Measurements from ENCODE around the gene WDR36.

The WDR36 gene

DNA sequence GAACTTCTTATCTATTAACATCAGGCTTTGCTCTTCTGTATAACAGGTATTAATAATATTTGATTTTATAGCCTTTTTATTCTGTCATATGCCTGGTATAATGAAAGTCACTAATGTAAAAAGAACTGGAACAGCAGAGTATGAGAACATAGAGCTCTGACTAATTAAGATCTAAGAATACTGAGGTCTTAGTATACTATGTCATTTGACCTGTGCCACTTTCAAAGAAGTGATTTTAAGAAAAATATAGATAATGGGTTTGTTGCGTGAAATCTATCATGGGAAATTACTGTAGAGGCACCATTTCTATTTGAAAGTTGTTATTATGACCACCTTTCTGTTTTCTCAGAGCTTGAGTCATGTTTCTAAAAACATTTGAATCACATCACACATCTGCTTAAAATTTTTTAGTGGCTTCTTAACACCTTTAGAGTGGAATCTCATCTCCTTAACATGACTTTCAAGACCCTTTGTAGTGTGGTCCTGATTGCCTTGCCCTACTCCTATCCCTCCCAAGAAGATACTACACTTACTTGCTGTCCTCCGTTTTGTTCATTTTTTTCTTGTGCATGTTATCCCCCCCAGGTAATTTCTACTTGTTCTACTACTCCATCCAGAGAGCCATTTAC lies 14.3 kb downstream of the WDR36 start:
- no peak for DNase-seq

DNA sequence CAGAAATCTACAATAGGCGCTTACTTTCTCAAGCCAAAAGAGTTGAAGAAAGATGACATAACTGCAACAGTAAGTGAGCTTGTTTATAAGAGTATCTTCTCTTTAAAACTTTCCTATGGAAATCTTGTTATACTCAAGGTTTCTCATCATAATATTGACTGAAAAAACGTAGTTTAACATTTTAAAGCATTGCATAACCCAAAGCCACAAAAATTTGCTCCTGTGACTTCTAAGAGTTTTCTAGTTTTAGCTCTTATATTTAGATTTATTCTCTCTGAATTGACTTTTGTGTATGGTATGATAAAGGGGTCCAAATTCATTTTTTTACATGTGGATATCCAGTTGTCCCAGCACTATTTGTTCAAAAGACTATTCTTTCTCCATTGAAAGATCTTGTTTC lies 15.2 kb downstream of the WDR36 start:
- DNase-seq: no peak

DNA sequence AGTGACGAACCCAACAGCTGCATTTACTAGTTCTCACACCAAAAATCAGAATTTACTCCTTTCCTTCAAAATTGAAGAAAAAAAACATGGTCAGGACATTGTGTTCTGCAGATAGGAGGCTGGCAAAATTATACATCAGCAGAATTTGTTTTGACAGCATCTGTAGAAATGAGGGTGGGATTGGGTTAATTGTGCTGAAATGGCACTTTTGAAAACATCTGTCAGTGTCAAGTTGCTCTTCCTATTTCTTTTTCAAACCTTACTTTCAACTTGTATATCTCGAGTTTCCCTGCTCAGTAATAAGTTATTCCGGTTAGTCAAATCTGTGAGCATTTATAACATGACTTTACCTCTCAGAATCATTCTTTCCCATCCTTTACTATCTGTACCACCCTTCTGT lies 19.8 kb downstream of the WDR36 start:
- no peak for DNase-seq

DNA sequence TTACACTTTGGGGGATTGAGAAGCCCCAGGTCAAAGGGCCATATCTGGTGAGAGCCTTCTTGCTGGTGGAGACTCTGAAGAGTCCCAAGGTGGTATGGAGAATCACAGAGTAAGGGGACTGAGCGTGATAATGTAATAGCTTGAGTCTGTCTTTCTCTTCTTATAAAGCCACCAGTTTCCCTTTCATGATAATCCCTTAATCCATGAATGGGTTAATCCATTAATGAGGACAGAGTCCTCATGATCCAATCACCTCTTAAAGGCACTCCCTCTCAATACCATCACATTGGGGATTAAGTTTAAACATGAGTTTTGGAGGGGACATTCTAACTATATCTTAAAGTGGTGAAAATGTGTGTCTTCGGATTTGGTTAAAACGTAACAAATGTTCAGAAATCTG lies 21.5 kb downstream of the WDR36 start:
- DNase-seq: no peak

DNA sequence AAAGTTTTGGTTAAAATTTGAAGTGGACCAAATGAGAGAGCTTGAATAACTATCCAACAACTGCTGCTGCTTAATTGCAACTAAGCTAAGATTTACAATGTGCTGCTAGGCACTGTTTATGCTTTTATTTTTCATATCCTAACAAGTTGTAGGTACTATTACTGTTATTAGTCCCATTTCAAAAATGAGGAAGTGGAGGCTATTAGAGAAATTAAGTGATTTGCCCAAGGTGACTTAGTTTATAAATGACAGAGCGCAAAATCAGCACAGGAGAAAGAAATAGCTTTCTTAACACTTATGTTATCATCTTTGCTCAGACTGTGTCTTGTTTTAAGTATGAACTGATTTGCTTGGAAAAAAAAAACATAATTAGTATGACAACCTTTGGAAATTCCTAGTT lies 23.1 kb downstream of the WDR36 start:
- no peak for DNase-seq

DNA sequence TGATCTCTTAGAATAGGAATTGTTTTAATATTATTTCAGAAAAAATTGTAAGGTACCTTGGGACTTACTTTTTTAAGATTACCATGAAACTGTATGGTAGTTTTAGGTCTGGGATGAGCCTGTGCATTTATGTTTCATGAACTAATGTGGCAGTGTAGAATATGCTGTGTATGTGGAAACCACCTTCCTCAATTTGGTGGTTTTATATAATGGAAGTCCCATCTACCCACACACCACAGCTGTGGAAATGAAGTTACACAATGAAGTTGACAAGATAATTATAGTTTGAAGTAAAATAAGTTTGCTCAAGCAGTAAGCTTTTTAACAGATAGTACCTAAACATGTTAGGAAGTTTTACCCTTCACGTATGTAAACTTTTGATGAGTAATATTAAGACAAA lies 24.4 kb downstream of the WDR36 start:
- no peak for DNase-seq

DNA sequence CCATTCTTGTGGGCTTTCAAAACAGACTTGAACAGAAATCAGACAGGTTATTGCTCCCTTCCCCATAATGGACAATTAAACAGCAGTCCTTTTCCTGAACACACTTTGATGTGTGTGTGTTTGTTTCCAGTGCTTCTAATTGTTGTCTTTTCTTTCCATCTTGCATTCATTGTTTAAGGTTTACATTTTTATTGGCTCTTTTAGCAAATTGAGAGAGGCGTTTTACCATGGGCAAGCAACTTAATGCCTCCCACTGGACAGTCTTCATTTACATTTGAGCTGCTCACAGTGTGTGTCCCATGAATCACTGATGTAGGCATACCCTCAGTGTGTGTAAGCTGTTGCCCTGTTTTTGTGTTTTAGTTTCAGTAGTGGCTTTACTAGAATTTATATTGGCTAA lies 25.0 kb downstream of the WDR36 start:
- no peak for DNase-seq

DNA sequence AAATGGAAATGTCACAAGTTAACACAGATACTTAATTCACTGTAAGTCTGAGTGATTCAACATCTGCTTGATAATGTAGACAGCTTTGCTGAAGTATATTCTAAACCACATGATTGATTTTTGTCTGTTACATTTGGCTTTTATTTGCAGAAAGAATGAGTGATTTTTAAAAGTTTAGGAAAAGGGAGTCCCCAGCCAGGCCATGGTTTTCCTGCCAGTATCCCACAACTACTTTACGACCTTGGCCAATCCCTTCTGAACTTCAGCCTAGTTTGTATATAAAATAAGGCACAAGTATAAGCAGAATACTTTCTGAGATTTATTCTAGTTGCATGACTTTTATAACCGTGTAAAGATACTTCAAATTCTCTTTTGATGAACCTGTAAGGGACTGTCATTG lies 27.1 kb downstream of the WDR36 start:
- DNase-seq: no peak

DNA sequence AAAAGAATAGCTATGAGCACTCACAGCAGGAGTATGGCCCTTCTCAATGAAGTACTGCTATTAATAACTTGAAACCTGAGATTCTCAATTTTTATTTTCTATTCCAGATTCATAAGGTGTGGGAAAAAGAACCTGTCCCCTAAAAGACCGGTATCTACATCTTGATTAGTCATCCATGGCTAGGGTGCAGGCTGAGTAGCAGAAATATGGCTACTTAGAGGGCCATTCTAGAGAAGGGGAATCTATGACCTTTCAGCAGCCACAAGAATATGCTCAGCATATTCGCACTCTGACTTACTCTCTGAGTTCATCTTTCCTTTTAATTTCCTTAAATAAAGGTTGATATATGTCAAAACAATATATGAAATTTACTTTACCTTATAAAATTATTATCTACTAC lies 27.7 kb downstream of the WDR36 start:
- no peak for DNase-seq

DNA sequence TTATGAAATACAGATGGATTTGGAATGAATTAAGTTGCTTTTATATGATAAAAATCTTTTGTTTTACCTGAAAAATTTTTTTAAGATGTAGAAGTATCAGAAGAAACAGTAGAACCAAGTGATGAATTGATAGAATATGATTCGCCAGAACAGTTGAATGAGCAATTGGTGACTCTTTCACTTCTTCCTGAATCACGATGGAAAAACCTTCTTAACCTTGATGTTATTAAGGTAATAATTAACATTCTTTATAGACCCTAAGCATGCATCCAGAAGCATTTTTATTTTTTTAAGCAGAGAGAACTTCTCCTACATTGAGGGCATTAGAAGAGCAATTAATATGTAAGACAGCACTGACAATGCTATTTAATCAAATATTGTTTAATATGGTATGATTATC lies 28.8 kb downstream of the WDR36 start:
- DNase-seq: no peak

DNA sequence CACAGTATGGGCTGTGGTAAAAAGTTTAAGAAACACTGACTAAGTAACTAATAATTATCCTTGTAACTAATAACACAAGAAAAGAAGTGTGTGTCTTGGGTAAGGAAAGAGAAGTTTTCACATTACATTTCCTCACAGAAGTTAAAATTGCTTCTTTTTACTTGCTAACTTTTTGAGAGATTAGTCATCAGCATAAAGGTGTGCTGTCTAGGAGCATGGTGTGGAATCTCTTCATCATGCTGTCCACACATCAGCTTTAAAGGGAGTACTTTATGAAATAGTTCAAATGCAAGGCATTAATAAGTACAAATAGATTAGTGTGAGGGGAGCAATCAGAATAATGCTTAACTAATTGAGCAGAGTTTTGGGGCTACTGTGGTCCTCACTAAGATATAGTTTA lies 29.8 kb downstream of the WDR36 start:
- DNase-seq: no peak

DNA sequence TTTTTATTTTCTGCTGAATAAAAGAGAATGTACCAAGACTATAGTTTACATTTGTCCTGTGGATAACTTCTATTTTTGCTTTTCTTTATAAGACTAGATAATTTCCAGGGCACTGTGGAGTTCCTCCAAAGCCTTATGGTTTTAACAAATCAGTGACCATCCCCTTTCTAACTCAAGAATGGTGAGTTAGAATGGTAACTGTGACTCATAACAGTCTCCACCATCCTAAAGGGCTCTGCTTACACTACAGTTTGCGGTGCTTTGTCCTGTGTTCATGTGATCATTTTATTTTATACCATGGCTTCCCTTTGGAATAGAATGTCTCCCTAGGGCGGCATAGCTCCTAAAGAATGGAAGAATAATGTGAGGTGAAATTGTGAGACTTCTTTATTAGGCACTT lies 30.2 kb downstream of the WDR36 start:
- no peak for DNase-seq

DNA sequence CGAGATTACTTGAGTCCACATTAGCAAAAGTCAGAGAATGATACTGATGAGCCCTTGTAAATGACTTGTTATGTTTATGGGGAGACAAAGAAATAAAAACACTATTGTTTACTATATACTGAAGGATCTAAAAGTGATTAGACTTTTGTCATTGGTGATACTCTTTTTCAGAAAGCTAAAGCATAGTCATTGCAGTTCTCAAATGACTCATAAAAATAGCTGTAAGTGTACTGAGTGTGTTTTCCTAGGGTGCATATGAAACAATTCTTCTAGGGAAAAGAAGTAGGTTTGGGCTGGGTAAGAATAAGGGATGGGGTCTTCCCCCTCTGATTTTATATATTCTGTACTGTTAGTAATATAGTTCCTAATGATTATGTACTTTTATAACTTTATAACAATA lies 32.6 kb downstream of the WDR36 start:
- DNase-seq: no peak

DNA sequence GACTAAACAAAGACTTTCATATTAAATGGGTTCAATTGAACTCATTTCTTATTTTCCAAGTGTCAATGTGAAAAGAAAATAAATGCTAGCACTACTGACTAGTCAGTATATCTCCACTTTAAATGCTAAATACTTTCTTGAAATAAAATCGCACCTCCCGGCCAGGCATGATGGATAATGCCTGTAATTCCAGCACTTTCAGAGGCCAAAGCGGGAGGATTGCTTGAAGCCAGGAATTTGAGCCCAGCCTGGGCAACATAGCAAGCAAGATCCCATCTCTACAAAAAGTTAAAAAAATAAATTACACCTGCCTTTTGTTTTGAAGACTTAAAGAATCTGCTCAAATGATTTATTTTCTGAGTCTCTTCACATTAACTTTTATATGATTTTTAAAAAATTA lies 34.7 kb downstream of the WDR36 start:
- DNase-seq: no peak

DNA sequence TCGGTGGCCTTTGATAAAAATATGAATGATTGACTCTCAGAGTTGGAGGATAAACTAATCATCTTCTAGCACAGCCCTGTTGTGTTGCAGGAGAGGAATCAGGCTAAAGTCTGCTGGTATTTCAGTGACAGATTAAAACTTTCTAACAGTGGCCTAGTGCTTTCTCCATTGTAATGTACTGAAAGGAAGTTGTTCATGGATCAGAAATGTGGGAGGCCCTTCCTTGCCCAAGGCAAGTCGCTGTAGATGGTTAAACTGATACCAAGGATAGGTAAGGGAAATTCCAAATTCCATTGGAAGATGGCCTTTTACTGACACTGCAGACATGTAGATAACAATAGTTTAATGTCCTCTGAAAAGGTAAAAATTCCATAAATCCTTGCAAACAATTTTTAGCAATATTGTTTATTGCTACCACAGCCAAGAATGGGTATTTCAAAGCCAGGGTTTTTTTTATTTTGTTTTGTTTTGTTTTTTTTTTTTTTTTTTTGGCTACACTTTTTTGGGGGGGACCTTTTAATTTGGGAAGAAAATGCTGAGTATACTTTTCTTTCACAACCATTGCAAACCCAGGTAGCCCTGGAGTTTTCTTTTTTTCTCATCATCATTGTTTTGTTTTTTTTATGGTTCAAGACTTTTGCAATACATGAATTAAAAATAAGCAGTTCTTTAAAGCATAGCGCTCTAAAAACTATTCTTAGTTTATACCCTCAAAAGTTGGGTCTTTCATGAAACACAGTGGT lies 35.5 kb downstream of the WDR36 start:
- no peak for DNase-seq

DNA sequence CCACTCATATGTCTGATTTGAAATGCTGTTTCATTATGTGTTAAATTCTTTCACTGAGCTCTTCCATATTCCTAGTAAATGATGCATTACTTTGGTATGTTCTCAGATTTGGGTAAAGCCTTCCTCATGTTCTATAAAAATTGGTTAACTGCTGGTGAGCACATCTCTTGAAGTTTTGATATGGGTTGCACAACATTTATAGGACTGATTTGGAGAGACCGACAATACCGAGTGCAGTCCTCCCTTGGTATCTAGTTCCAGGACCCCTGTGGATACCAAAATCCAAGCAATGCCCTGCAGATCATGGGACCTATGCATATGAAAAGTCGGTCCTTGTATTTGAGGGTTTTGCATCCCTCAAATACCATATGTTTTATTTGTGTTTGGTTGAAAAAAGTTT lies 37.8 kb downstream of the WDR36 start:
- DNase-seq: no peak

DNA sequence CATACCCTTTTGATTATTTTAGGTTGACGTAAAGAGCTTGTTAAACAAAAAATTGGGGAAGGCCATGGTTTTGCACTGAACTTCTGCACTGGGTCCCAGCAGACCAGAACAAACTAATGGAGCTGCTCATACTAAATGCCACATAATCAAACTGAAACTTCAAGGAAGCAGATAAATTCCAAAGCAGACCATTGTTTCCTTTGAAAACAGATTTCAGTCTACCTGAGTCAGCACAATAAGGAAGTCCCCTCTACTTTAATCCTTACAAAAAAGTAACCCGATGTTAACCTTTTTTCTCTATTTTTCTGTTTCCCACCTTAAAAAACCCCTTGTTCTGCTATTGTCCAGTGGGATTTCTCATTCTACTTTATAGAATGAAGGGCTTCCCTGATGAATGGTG lies 39.2 kb downstream of the WDR36 start:
- no peak for DNase-seq

DNA sequence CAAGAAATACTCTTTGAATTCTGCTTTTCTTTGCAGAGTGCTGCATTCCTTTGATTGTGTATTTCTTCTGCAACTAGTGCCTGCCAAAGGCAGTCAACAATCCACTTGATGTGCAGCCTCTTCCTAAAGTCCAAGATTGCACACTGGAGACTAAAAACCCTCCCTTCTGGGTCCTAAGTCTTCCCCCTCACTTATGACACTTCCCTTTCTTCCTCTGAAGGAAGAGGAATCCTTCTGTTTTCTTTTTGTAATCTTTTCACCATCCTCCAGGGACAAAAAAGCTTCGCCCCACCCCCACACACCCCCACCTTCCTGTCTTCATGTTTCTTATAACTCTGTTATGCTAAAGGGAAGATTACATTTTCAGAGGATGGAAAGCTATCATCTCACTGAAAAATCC lies 39.9 kb downstream of the WDR36 start:
- no peak for DNase-seq

DNA sequence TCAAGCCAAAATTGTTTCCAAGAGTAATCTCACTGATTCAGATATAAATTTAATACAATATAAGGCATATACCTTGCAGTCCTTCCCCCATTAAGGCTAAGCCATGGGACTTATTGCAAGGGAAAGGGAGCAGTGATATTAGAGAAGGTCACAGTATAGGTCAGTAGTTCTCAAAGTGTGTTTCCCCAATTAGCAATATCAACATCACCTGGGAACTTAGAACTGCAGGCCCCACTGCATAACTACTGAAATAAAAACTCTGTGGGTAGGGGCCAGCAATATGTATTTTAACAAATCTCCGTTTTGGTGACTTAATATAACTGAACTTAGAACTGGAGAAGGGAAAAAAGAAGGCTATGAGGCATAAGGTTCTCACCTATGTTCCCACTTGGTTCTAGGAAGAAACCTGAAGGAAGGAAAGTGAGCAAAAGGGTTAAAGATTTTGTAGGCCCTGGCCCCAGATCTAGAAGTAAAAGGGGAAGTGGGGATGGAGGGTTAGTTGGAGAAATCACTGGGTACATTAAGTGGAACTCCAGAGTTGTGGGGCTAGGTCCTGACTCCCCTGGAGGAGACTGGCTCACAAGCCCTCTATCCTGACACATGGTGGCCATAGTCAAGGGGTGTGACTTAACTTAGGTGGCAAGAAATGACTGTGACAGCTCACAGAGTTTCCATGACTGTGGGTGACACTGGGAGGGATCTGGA lies 40.7 kb downstream of the WDR36 start:
- no peak for DNase-seq

DNA sequence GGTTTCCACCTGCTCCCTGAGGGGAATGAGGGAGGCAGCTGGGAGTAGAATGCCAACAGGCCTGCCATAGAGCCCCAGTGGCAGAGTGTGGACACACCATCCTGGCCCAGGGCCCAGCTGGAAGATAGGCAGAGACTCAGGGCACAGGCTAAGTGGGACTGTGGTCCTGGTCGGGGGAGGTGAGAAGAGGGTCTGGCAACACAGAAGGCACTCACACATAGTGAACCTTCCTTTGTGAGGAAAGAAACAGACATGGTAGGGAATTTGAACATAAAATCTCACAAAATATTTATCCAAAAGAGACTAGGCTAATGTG lies 41.2 kb downstream of the WDR36 start:
- no peak for DNase-seq

DNA sequence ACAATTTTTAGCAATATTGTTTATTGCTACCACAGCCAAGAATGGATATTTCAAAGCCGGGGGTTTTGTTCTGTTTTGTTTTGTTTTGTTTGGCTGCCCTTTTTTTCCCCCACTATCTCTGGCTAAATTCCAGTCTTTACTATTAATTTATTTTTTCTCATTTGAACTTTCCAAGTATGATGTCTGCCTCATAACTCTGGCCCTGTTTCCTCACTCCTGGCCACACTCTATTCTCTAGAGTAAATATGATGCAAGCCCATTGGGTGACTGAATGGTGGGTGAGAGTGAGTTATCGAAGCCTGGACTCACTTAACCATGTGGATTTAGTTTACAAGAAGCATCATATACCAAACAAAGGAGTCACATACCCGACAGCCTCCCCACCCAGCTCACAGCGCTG lies 41.9 kb downstream of the WDR36 start:
- DNase-seq: no peak

DNA sequence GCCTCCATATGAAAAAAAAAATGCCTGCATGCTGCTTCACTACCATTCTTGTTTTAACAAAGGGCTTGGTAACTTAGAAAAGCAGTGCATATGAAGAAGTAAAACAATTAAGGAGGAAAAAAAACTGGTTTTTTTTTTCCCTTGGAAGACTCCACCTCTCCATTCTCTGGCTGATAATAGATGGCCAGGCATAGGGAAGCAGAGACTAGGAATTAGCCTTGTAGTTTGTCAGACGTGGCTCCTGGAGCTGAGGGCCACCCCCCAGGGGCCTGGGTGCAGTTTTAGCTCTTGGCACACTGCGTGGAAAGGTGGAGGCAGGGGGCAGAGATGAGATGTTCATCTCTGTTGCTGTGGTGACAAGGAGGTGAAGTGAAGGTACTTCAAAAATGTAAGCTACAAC lies 42.7 kb downstream of the WDR36 start:
- DNase-seq: no peak

DNA sequence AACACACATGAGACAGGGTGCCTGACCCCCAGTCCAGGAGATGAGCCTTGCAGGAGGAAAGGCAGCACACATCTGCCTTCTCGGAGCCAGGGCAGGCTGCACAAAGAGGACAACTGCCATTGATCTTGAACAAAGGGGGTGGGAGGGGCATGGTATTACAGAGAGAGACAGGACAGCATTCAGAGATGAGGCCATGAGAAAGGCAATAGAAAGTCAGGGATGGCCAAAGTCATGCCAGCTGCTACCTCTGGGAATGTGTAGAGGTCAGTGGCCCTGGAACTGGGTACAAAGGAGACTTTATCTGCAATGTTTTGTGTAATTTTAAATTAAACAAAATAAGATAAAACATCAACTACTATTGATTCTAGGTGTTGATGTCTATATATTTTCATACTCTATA lies 43.2 kb downstream of the WDR36 start:
- DNase-seq: no peak

DNA sequence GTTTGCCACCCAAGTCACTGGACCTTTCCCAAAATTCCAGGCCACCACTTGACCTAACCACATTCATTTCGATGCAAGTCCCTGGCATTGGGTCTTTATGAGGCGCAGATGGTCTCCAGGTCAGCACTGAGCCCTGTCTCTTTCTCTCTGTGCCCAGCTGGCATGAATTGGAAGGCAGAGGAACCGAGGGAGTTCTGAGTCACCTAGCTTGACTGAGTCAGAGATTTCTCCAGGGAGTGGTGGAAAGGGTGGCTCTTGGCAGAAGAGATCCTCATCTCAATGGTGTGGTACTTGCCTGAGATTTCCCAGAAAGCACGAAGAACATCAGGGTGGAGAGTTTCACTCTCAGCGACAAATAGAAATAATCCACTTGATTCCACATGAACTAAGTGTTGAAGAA lies 43.8 kb downstream of the WDR36 start:
- DNase-seq: no peak

DNA sequence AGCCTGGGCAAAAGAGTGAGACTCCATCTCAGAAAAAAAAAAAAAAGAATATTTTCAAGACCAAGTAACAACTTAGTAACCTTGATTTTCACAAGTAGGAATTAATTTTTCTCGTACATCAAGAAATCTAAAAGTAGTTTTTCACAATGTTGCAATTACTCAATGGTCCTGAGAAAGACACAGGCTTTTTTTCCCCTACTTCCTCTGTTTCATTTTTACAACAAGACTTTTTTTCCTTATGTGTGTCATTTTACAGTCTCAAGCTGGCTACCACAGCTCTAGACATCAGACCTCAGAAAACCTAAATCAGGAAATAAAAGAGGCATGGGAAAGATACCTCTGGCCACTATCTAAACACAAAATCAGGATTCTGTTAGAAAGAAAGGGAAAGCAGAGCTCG lies 45.9 kb downstream of the WDR36 start:
- no peak for DNase-seq

Data from activated CD4-positive, alpha-beta T cell treated with anti-CD3 and anti-CD28 coated beads for 1 hour (primary cell).